ENCODE data around the gene CCDC50.

CCDC50 gene

DNA sequence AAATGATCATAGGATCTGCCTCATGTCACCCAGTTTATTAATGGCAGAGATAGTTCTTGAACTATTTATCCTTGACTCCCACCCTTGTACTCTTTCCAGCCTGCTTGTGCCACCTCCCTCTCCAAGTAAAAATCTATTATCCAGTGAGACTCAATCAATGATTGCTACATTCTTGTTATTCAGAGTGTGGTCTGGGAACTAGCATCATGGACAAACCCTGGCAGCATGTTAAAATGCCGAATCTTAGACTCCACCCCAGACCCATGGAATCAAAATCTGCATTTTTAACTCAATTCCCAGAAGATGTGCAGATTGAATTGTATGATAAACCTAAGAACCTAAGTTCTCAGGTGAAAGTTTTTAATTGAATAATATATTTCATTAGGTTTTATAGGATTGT lies 97.1 kb downstream of the CCDC50 start:
- no peak for DNase-seq (ENCODE audit: low read depth)

DNA sequence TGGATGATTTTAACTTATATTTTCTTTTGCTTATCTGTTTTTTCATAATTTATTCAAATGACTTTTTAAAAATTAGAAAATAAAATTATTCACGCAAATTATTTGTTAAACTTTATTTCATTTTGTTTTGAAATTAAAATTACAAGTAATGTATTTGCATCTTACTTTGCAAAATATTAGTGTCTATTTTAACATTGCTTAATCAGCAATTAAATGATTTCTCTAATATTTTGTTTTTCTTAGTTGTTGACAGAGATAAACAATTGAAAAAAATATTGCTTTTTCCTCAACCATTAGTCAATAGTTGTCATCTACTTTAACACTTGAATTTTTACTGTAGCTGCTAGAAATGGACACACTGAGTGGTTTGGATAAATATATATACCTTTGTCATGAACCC lies 99.0 kb downstream of the CCDC50 start:
- DNase-seq (ENCODE audit: low read depth): no peak

DNA sequence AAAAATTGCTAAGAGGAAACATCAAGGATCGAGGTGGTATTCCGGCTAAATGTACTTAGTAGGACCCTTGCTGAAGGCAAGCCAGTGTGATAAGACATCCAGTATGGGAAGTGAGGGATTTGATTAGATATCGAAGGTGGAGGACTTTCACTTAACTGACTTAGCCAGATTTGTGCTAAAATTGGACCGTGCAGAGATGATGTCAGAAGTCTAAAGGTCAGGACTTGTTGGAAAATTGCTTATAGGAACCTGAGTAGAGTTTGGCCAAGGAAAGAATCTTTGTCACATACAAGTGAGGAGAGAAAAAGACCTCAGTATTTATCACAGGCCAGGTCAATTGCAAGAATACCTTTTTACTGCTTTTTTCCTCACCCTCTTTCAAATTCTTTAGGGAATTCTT lies 100.9 kb downstream of the CCDC50 start:
- DNase-seq (ENCODE audit: low read depth): no peak

DNA sequence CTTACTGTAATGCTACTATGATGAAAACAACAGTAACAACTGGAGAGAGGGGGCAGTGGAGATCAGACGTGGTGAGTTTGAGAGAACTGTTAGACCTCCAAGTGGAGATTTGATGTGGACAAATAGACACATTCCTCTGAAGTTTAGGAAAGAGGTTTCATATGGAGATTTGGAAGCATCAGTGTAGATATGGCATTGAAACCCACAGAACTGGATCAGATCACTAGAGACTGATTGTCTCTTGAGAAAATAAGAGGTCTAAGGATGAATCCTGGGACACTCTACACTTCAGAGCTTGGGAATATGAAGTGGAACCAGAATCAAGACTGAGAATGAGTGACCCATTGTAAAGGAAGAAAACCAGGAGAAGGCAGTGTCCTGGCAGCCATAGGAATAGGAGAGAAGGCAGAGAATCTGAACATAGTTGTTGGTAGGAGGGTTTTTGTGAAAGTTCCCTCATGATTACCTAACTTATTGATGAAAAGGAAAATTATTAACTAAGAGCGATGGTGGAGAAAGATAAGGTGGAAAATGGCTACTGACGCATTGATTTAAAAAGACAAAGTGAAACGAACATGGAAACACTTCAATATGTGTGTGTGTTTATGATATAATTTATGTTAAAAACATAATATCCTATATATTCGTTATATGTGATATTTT lies 102.1 kb downstream of the CCDC50 start:
- no peak for DNase-seq (ENCODE audit: low read depth)

DNA sequence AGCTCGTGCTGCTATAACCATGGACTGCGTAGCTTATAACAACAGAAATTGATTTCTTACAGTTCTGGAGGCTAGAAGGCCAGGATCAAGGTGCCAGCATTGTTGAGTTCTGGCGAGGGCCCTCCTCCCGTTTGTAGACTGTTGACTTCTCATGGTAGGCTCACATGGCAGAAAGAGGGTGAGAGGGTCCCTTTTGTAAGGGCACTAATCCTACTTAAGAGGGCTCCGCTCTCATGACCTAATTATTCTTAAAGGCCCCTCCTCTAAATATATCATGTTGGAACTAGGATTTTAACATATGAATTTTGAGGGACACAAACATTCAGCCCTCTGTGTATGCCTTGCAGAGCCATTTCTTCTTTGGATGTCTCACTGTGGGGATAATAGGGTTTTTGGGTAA lies 103.0 kb downstream of the CCDC50 start:
- no peak for DNase-seq (ENCODE audit: low read depth)

DNA sequence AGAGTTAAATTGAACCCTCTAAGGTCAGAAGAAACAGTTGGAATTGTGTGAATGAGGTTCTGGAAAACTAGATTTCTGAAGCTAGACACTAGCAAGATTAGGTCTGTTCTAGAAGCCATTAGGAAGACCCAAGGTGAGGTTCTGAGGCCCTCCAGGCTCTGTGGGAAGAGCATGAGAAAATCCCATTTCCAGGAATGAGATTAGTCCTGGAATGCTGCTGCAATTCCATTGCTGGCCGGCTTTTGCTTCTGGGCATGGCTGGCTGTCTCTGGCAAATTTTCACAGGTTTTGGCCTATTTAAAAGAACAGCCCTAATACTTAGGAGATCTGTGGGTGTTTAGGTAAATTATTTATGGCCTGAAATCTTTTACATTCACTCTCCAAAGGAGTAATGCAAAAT lies 104.8 kb downstream of the CCDC50 start:
- DNase-seq (ENCODE audit: low read depth): no peak

DNA sequence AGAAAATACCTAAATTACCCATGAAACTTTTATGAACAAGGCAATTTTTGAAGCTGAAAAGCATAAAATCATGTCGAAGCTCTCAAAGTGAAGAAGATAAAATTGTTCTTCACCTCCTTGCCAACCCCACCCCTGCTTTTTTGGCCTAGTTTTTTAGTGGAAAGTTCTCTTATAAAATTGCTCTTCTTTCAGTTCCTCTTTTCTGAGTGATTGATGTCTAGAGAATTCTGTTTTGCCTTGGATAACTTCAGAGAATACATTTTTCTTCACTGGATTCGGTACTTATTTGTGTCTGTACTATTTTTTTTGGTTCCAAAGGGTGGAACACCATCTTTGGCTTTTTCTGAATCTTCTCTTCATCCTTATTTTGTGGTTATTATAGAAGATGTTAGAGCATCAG lies 106.8 kb downstream of the CCDC50 start:
- DNase-seq (ENCODE audit: low read depth): no peak

DNA sequence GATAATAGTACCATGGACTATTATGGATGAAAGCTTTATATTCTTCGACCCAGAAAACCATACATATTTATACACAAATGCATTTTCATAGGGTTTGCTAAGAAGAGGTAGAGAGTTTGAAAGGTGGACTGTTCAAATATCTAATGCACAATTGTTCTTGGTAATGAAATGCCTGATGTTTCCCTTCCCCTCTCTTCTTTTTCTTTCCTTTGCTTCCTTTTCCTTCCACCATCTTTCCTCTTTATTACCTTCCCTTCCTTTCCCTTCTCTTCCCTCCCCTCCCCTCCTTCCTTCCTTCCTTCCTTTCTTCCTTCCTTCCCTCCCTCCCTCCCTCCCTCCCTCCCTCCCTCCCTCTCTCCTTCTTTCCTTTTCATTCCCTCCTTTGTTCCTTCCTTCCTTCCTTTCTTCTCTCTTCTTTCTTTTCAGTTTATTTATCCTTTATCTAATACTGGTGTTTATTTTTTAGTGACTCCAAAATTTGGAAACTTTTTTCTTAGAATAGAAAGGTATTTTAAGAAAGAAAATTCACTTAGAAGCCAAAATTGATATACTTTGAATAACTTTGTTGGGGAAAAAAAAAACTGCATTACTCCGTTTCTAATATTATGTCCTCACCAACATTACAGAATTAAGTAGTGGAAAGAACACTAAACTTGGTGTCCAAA lies 109.1 kb downstream of the CCDC50 start:
- DNase-seq (ENCODE audit: low read depth): no peak

DNA sequence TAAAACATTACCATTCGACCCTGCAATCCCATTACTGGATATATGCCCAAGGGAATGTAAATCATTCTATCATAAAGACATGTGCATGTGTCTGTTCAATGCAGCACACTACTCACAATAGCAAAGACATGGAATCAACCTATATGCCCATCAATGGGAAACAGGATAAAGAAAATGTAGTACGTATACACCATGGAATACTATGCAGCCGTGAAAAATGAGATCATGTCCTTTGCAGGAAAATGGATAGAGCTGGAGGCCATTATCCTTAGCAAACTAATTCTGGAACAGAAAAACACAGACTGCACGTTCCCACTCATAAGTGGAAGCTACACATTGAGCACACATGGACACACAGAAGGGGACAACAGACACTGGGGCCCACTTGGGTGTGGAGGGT lies 111.3 kb downstream of the CCDC50 start:
- no peak for DNase-seq (ENCODE audit: low read depth)

DNA sequence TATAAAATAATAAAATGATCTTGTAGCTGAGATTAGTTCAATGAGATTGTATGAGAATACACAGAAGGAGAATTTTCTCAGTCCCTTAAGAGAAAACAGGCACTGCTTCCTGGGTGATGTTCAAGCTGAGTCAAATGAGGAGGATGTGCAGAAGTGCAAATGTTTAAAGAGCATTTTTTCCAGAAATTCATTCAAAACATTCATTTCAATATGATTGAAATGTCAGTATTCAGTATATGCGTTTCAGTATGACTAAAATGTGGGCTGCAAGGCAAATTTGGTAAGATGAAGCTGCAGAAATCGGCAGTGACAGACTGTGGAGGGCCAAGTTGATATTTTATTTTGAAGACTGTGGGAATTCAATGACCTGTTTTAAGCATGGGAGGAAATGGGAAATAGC lies 112.5 kb downstream of the CCDC50 start:
- DNase-seq (ENCODE audit: low read depth): no peak

DNA sequence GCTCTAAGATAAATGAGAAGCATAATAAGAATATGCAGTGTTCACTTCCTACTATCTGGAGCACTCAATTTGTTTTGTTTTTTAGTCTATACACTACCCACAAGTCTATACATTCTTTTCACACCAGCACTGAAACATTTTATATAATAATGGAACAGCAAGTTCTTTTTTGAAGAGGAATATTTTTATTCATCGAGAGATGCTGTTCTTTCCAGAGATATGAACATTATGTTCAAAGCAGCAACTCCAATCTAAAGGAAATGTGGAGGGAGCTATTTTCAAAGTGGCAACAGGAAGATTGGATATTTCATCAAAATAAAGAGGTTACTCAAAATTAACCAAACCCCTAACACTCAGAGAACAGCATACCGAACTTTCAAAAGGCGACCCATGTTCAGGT lies 115.4 kb downstream of the CCDC50 start:
- DNase-seq (ENCODE audit: low read depth): no peak
